Measurements from ENCODE around the gene EHMT2.

- no peak for TF ChIP-seq CTCF (IDR thresholded peaks at IDR 0.05; ENCODE audit: insufficient read depth, low read length)
- TF ChIP-seq GABPA (IDR thresholded peaks at IDR 0.05; ENCODE audit: low read depth) = no peak
- TF ChIP-seq POLR2AphosphoS5 (IDR thresholded peaks at IDR 0.05; ENCODE audit: low read depth) = no peak
- no peak for TF ChIP-seq REST (IDR thresholded peaks at IDR 0.05; ENCODE audit: insufficient replicate concordance, low read depth)
Observed at GRCh38 chr6:31859923-31860322, 37.6 kb downstream of the EHMT2 start.

Measured in HL-60 (cell line).